Neural cell (in vitro differentiated cells): ENCODE results near the gene NT5DC4.

Experiments used
- EZH2 ChIP-seq: fragments of 200-600, 300-800 bp; shearing (Covaris generic), sonication (generic); IDR thresholded peaks from 2 replicates; pipeline ENCODE4 v1.6.1; 2014; ENCODE audit warnings: antibody characterized with exemption, low read length, borderline replicate concordance, mild to moderate bottlenecking; ENCODE audit not compliant: insufficient read depth, poor library complexity, severe bottlenecking
- POLR2AphosphoS5 ChIP-seq: IDR thresholded peaks from 2 replicates; pipeline ENCODE4 v1.6.1; 2012
- SMC3 ChIP-seq: fragments of 450-650 bp; conservative IDR thresholded peaks from 2 replicates; pipeline ENCODE4 v1.6.1; 2014; ENCODE audit warnings: antibody characterized with exemption, mild to moderate bottlenecking, moderate library complexity; ENCODE audit not compliant: poor library complexity
- TAF1 ChIP-seq: IDR thresholded peaks from 2 replicates; pipeline ENCODE4 v1.6.1; 2012; ENCODE audit warnings: low read depth
- TF ChIP-seq, protein P1 (sequence below): fragments of 450-650 bp; IDR thresholded peaks from 2 replicates; pipeline ENCODE4 v1.5.1; 2014; ENCODE audit warnings: antibody characterized with exemption, mild to moderate bottlenecking, moderate library complexity; ENCODE audit not compliant: poor library complexity, severe bottlenecking

DNA sequence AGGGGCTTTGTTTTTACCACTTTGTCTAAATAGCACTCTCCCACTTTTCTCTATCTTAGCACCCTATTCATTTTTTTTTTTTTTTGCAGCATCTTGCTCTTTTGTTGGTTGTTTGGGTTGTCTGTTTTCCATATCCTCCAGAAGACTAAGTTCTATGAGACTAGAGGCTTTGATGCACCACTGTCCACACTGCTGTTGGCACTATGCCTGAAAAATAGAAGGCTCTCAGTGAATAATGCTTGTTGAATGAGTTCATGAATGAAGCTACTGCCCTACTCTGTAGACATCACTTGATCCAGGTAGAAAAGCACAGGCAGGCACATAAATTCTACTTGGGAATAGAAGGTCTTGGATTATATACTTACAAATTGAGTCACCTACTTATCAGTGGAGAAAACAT, 56.2 kb downstream of the NT5DC4 start:
- TF ChIP-seq, protein P1, sequence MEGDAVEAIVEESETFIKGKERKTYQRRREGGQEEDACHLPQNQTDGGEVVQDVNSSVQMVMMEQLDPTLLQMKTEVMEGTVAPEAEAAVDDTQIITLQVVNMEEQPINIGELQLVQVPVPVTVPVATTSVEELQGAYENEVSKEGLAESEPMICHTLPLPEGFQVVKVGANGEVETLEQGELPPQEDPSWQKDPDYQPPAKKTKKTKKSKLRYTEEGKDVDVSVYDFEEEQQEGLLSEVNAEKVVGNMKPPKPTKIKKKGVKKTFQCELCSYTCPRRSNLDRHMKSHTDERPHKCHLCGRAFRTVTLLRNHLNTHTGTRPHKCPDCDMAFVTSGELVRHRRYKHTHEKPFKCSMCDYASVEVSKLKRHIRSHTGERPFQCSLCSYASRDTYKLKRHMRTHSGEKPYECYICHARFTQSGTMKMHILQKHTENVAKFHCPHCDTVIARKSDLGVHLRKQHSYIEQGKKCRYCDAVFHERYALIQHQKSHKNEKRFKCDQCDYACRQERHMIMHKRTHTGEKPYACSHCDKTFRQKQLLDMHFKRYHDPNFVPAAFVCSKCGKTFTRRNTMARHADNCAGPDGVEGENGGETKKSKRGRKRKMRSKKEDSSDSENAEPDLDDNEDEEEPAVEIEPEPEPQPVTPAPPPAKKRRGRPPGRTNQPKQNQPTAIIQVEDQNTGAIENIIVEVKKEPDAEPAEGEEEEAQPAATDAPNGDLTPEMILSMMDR: no peak
- TF ChIP-seq TAF1 (no peak), SMC3 (no peak), POLR2AphosphoS5 (no peak), EZH2 (no peak)
